Measurements from ENCODE around the gene ST8SIA6.
A peak's percentile ranks its signal among the peaks of the same experiment; 100 is the strongest.
"Not testable (repeated sequence)": the region's sequence is repeated elsewhere in the genome, so short reads cannot be mapped to it uniquely, and the experiment has no call there.

ST8SIA6 gene

DNA sequence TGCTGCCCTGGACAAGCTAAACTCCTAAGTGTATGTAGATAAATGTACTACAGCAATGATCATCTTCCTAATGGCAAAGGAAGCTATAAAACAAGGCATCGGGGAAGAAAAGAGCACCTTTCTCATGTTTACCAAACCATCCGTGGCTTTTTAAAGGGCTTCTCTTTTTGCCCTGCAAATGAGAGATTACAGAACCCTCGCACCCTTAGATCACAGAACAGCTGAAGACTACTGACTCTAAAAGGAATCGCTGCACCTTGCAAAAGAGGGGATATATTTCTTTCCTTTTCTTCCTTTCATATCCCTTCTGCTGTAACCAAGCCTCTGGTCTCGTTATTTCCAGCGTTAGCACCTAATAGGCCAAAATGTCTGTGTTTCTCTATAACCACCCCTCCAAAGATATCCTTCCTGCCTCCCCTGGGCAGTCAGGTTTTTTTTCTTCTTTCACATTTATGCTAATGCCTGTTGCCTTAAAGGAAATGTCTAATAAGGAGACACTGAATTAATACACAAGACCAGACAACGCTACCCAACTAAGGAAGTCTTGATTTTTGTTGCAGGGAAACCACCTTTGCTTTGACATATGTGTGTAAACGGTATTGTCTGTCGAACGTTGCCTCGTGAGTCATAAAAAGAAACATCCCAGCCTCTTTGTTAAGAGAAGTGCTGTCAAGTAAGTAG lies 10.5 kb downstream of the ST8SIA6 start:
- no peaks in the 10 kb centered on the region for H3K9me3 Mint-ChIP-seq
- peaks cover 17% of the 10 kb centered on the region for H3K4me1 Mint-ChIP-seq
- H3K27ac Mint-ChIP-seq, result peak overlapping the region; percentile 25
- H3K4me3 Mint-ChIP-seq, result peak overlapping the region; percentile 38
- H3K36me3 Mint-ChIP-seq, result peaks cover 7% of the 10 kb centered on the region
- H3K27me3 Mint-ChIP-seq, result peaks cover 7% of the 10 kb centered on the region

DNA sequence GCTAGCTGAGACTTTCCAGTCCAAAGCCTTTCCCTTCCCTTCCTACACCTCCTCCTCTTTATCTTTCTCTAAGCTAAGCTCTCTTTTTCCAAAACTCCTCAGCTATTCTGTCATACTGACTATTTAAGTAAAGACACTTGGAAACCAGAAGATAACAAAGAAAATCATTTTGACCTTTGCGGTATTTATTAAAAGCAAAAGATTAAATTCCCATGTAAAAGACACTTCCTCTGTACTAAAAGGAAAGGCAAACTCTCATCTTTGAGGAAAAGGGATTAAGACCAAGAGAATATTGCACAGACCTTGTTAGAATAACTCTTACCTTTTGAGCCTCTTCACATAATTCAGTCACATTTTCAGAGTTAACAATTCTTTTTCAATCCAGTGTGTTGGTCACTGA lies 15.8 kb downstream of the ST8SIA6 start:
- Mint-ChIP-seq H3K4me3 (no peak overlapping the region), H3K36me3 (peaks cover 2% of the 10 kb centered on the region), H3K4me1 (peaks cover 2% of the 10 kb centered on the region), H3K27me3 (peaks cover 4% of the 10 kb centered on the region), H3K27ac (no peak overlapping the region), H3K9me3 (no peaks in the 10 kb centered on the region)

DNA sequence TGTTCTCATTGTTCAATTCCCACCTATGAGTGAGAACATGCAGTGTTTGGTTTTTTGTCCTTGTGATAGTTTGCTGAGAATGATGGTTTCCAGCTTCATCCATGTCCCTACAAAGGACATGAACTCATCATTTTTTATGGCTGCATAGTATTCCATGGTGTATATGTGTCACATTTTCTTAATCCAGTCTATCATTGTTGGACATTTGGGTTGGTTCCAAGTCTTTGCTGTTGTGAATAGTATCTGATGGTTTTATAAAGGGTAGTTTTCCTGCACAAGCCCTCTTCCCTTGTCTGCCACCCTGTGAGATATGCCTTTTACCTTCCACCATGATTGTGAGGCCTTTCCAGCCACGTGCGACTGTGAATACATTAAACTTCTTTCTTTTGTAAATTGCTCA lies 17.8 kb downstream of the ST8SIA6 start:
- not testable (repeated sequence) for H3K36me3 Mint-ChIP-seq, H3K4me3 Mint-ChIP-seq, H3K4me1 Mint-ChIP-seq, H3K27ac Mint-ChIP-seq, H3K27me3 Mint-ChIP-seq, H3K9me3 Mint-ChIP-seq

DNA sequence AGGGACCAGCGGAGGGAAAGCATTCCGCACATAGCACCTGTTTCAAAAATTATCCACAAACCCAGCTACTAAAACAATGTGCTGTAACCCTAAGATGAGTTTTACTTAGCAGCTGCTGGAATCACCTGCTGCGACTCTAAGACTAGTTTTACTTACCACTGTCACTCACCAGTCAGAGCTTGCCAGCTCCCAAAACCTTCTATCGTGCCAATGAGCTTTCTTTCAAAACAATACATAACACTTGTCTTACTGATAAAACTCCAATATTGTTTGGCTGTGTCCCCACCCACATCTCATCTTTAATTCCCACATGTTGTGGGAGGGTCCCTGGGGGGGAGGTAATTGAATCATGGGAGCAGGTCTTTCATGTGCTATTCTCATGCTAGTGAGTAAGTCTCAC lies 18.4 kb downstream of the ST8SIA6 start:
- no peak overlapping the region for H3K27ac Mint-ChIP-seq
- no peak overlapping the region for H3K4me3 Mint-ChIP-seq
- H3K36me3 Mint-ChIP-seq, result peaks cover 2% of the 10 kb centered on the region
- no peaks in the 10 kb centered on the region for H3K27me3 Mint-ChIP-seq
- H3K9me3 Mint-ChIP-seq, result no peaks in the 10 kb centered on the region
- peaks cover 11% of the 10 kb centered on the region for H3K4me1 Mint-ChIP-seq

DNA sequence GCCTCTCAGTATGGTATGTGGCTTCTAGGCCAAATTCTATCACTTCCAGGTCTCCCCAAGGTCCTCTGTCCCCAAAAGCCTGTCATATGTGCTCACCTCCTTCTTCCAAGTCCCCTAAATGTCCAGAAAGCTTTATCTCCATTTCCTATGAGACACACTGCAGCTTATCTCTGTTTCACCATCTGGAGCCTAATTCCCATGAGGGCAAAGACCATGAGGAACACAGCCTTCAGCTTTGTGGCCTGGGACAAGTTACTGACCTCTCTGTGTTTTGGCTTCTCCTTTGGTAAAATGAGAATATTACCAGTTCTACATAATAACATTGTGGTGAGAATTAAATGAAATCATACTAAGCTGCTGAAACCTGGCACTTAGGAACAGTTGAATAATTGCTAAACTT lies 19.2 kb downstream of the ST8SIA6 start:
- Mint-ChIP-seq H3K4me3 (no peak overlapping the region), H3K27me3 (no peaks in the 10 kb centered on the region), H3K27ac (no peak overlapping the region), H3K4me1 (peaks cover 18% of the 10 kb centered on the region), H3K36me3 (peaks cover 2% of the 10 kb centered on the region), H3K9me3 (no peaks in the 10 kb centered on the region)

DNA sequence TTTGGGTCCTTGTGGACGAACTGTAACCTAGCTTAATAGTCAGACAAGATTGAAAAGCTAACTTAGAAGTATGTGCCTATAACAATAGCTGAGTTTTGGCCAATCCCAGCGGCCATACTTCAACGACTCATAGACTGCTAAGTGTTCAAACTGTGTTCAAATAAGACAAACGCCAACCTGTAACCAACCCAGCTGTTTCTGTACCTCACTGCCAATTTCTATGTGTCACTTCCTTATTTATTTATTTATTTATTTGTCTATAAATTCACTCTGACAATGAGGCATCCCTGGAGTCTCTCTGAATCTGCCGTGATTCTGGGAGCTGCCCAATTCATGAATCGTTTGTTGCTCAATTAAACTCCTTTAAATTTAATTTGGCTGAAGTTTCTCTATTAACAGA lies 21.7 kb downstream of the ST8SIA6 start:
- no peaks in the 10 kb centered on the region for H3K9me3 Mint-ChIP-seq
- H3K36me3 Mint-ChIP-seq, result peaks cover 2% of the 10 kb centered on the region
- peaks cover 43% of the 10 kb centered on the region for H3K4me1 Mint-ChIP-seq
- H3K27ac Mint-ChIP-seq, result no peak overlapping the region
- no peak overlapping the region for H3K4me3 Mint-ChIP-seq
- H3K27me3 Mint-ChIP-seq, result no peaks in the 10 kb centered on the region

DNA sequence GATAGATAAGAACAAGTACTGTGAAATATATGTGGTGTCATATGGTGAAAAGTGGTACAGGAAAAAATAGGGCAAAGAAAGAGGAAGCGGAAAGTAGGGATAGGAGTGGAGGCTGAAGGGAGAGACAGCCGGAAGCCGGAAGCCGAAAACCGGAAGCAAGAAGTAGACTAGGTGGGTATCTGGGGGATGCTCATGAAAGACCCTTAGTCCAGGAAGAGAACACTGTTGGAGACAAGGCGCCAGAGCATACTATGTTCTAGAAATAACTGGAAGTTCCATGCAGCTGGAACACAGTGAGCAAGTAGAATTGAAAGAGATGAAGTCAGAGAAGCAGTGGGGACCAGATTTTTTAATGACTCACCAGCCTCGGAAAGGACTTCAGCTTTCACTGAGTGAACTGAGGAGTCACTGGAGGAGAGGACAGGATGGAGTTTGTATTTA lies 22.5 kb downstream of the ST8SIA6 start:
- Mint-ChIP-seq H3K27me3 (no peaks in the 10 kb centered on the region), H3K36me3 (peaks cover 2% of the 10 kb centered on the region), H3K27ac (no peak overlapping the region), H3K4me1 (peaks cover 51% of the 10 kb centered on the region), H3K9me3 (no peaks in the 10 kb centered on the region), H3K4me3 (no peak overlapping the region)

DNA sequence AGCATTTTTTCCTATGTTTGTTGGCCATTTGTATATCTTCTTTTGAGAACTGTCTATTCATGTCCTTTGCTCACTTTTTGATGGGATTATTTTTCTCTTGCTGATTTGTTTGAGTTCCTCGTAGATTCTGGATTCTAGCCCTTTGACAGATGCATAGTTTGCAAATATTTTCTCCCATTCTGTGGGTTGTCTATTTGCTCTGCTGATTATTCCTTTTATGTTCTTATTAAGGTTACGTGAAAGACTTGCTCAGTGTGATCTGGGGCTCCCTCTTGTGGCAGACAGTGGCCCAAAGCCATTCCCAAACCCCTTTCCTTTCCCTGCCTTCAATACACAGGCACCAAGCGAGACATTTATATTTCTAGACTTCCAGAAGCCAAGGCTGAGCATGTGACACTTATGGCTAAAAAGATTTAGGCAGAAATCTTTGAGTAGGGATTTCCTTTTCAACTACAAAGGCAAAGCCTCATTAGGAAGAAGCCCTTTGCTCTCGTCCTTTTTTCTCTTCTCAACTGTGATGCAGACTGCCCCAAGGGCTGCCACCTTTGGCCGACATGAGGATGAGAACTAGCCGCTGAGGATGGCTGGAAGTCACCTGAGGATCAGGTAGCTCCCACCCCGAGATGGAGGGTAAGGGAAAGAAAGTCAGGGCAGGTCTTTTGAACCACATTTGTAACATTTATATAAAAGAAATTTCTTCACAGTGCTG lies 23.6 kb downstream of the ST8SIA6 start:
- Mint-ChIP-seq H3K36me3 (no peaks in the 10 kb centered on the region), H3K4me1 (peaks cover 62% of the 10 kb centered on the region), H3K4me3 (peak overlapping the region; percentile 34), H3K27me3 (no peaks in the 10 kb centered on the region), H3K27ac (peak overlapping the region; percentile 14), H3K9me3 (no peaks in the 10 kb centered on the region)

DNA sequence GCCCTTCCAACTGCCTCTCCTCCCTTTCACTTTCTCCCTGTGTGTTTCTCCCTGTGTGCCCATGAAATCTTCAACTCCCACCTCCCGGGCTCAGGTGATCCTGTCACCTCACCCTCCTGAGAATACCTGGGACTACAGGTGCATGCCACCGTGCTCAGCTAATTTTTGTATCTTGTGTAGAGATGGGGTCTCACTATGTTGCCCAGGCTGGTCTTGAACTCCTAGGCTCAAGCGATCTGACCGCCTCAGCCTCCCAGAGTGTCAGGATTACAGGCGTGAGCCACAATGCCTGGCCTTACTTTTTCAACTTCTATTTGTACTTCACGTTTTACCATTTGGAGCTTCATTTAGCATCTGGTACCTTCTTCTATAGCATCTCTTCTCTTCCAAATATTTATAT lies 24.9 kb downstream of the ST8SIA6 start:
- peaks cover 75% of the 10 kb centered on the region for H3K4me1 Mint-ChIP-seq

DNA sequence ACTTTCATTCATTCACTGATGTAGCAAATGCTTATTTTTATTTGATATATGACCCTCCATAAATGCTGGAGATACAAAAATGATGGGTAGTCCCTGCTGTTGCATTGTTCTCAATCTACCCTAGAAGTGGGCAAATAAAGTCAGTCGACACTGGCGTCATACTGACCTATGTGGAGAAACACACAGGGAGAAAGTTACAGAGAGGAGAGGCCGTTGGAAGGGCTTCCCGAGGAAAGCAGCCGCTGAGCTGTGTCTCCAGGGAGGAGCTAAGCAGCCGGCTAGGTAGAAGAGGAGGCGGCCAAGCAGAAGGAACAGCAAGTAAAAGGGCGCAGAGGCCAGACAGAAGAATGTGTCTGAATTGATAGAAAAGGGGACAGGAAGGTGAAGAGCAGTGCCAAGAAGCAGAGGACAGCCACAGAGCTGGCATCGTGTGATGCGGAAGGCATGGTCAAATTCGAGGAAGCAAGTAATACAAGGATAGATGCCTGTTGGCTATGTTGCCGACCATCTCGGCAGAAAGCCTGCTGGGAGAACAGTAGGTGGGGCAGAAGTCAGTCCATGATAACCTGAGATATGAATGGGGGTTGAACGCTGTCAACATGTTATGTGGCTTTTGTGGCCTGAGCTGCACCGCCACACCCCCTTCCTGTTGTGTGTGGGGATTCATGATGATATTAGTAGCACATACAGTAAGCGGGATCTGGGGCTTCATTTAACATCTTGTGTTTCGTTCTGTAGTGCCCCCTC lies 25.9 kb downstream of the ST8SIA6 start:
- Mint-ChIP-seq H3K27me3 (no peaks in the 10 kb centered on the region), H3K4me3 (peak overlapping the region; percentile 77), H3K27ac (peak overlapping the region; percentile 83), H3K9me3 (no peaks in the 10 kb centered on the region), H3K36me3 (no peaks in the 10 kb centered on the region), H3K4me1 (peaks cover 85% of the 10 kb centered on the region)

More for the DNA sequence above, 24.9 kb downstream of the ST8SIA6 start:
- Mint-ChIP-seq H3K4me3 (peak overlapping the region; percentile 77), H3K36me3 (no peaks in the 10 kb centered on the region), H3K27ac (peak overlapping the region; percentile 72), H3K27me3 (no peaks in the 10 kb centered on the region), H3K9me3 (no peaks in the 10 kb centered on the region)

DNA sequence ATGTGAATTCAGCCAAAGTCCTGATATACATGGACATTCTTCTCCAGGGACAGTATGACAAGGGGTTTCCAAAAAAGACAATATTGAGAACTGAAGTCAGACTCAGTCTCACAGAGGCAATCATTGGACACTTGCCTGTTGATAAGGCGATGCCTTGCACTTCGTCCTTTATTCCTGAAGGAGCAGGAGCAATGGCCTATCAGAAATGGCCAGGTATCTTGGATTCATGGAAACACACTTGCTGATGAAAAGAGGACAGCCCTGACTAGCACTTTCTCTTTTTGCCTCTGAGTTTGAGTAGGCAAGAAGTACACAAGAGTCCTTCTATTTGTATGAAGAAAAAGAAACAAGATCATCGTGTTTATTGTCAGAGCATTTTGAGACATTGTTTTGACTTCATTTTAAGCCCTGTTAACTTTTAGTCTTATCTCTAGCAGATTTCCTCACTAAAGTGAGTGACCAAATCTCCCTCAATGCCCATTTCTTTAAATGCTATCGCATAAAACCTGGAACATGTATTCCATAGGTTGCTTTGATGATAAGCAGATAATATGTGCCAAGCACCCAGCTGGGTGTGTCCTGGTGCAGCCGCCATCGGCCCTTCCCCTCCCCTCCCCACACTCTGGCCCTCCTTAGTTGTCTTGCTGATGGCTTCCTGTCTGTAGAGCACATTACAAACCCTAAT lies 26.6 kb downstream of the ST8SIA6 start:
- H3K27me3 Mint-ChIP-seq, result no peaks in the 10 kb centered on the region
- peaks cover 92% of the 10 kb centered on the region for H3K4me1 Mint-ChIP-seq
- H3K4me3 Mint-ChIP-seq, result peak overlapping the region; percentile 77
- H3K27ac Mint-ChIP-seq, result peak overlapping the region; percentile 83
- H3K9me3 Mint-ChIP-seq, result no peaks in the 10 kb centered on the region
- H3K36me3 Mint-ChIP-seq, result no peaks in the 10 kb centered on the region

DNA sequence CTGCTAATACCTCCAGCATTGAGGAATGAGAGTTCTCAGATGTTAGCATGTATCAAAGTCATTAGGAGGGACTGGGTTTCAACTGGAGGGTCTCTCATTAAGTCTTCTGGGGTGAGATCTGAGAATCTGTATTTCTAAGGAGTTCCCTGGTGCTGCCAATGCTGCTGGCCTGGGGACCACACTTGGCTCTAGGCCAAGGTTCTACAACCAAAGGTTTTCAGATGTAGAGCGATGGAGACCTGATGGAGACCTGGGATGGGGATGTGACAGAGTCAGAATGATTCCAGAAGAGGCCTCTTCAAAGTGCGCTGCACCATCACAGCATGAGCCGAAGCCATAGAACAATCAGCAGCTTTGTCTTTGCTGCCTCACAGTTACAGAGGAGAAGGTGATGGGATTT lies 27.2 kb downstream of the ST8SIA6 start:
- Mint-ChIP-seq H3K4me1 (peaks cover 97% of the 10 kb centered on the region), H3K4me3 (peak overlapping the region; percentile 26), H3K9me3 (no peaks in the 10 kb centered on the region), H3K27me3 (no peaks in the 10 kb centered on the region), H3K27ac (peak overlapping the region; percentile 44), H3K36me3 (no peaks in the 10 kb centered on the region)

DNA sequence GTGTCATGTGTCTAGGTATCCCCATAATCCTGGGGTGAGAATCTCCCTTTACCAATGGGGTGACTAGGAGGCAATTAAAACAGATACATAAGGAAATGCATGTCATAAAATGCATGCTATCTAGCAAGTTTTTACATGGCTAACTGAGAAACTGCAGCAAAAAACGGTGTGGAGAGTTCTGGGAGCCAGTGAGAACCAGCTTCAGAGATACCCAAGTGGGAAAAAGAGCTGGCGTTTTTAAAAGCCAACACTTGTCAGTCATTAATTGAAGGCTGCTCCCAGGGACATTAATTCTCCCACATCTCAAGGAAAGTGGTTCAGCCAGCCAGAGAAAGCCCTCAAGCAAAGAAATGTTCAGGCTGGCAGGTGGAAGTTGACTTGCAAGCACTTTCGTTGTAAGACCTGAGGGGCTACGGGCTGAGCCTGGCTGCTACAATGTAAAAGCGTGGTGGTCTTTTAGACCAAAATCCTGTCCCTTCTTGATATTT lies 28.1 kb downstream of the ST8SIA6 start:
- peaks cover 91% of the 10 kb centered on the region for H3K4me1 Mint-ChIP-seq
- no peaks in the 10 kb centered on the region for H3K36me3 Mint-ChIP-seq
- peak overlapping the region; percentile 95 for H3K27ac Mint-ChIP-seq
- no peak overlapping the region for H3K4me3 Mint-ChIP-seq
- no peaks in the 10 kb centered on the region for H3K9me3 Mint-ChIP-seq
- no peaks in the 10 kb centered on the region for H3K27me3 Mint-ChIP-seq

DNA sequence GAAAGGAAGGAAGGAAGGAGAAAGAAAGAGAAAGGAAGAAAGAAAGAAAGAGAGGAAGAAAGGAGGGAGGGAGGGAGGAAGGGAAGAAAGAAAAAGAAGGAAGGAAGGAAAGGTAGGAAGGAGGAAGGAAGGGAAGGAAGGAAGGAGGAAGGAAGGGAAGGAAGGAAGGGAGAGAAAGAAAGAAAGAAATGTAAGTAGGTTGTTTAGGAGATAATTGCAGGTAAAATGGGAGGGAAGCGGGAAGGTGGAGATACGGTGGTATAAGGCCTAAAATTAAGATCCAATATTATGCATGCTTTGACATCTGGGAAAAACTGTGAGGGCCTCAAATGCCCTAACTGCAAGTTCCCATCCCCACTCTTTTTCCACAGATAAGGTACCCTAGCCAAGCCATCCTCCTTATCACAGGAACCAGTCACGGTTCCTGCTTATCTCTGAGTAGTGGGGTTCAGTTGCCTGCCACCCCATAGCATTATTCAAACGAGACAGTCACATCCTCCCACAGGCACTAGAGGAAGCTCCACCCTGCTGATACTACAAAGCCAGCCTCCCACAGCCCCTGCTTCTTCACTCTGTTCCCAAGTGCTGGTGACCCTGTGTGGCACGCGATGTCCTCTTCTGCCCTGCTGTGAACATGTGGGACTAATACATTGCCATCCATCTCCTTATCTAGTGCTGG lies 28.7 kb downstream of the ST8SIA6 start:
- H3K4me1 Mint-ChIP-seq, result peaks cover 92% of the 10 kb centered on the region
- peak overlapping the region; percentile 95 for H3K27ac Mint-ChIP-seq
- no peaks in the 10 kb centered on the region for H3K27me3 Mint-ChIP-seq
- peak overlapping the region; percentile 0 for H3K4me3 Mint-ChIP-seq
- peaks cover under 1% of the 10 kb centered on the region for H3K36me3 Mint-ChIP-seq
- no peaks in the 10 kb centered on the region for H3K9me3 Mint-ChIP-seq

DNA sequence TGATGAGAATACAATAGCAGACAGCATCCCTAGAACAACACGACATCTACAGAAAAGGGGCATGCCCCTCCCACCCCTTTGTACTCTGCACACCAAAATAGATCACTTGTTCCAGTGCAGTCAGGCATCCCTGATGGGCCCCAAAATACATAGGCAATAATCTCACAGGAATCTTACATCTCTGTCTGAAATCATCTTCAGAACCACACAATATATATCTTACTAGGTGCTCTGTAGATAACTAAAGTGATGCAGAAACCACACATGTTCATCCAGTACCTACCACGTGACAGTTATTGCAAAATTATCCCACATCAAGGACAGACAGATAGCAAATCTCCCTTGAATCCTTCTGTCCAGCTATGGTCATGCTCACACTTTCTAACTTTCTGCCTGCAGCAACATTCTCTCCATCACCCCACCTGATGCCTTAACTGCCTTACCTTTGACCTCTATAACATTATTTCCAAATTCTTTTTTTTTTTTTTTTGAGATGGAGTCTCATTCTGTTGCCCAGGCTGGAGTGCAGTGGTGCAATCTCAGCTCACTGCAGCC lies 30.7 kb downstream of the ST8SIA6 start:
- Mint-ChIP-seq H3K36me3 (peaks cover 2% of the 10 kb centered on the region), H3K27ac (peak overlapping the region; percentile 78), H3K4me1 (peaks cover 84% of the 10 kb centered on the region), H3K4me3 (no peak overlapping the region), H3K9me3 (no peaks in the 10 kb centered on the region), H3K27me3 (no peaks in the 10 kb centered on the region)
